NCI-H1092 treated with DMSO at 0.1 percent for 48 hours (cell line): ENCODE results near the gene SMC1B.
"Not testable (repeated sequence)": the region's sequence is repeated elsewhere in the genome, so short reads cannot be mapped to it uniquely, and the experiment has no call there.

Experiments used
- DNase-seq: peaks from one replicate; lab custom pipeline; 2025; lab: John Stamatoyannopoulos, UW

Gene SMC1B

DNA sequence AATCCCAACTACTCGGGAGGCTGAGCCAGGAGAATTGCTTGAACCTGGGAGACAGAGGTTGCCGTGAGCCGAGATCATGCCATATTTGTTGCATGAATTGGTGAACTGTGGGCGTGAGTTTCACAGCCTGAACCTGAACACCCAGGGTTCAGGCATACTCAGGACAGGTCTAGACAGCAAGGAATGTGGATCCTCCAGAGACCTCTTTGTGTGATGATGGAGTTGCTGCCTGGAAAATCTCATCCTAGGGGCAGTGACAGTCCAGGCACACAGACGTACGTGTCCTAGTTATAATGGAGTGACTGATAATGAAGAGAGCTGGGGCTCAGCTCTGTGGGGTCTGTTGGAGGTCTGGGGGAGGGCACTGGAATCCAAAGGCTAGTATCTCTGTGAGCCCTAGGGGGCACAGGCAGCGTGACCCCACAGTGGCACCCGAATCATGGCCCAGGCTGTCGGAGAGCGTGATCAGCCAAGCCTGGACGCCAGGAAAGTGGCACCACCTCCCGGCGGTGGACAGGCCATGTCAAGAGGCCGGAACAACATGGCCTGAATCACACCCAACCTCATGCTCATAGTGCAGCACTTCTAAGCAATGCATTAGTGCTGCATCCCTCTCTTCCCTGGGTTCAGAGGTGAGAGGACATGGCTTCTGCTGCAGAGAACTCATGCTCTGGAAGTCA lies 31.8 kb upstream of the SMC1B start:
- DNase-seq, result no peak

DNA sequence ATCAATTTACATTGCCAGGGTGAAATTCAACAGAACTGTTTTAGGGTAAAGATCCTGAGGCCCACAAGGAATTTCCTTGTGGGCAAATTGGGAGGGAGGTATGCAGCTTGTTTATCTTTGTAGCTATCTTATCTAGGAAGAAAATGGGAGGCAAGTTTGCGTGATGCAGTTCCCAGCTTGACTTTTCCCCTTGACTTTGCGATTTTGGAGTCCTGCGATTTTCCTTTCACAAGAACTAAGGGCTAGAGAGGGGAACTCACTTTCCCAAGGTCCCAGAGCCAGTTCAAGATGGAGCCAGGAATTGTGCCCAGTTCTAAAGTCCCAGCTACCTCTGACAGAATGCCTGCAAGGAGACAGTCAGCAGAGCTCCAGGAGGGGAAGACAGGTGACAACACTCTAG lies 30.8 kb upstream of the SMC1B start:
- no peak for DNase-seq

DNA sequence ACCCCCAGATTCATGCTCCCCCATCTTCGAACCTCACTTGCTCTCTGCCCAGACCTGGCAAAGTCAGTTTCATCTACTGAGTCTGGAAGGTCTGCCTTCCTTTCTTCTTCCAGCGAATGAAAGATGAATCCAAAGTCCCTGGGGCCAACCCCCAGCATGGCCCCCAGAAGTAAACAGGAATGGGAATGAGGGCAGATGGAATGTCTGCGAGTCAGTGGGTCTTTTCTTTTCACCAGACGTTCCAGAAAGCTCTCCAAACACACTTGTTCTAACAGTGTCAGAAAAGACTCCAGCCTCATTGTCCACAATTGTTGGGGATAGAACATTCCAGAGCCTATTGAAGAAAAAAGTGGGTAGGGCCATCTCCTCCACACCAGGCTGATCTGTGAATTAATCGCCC lies 28.7 kb upstream of the SMC1B start:
- DNase-seq, result no peak

DNA sequence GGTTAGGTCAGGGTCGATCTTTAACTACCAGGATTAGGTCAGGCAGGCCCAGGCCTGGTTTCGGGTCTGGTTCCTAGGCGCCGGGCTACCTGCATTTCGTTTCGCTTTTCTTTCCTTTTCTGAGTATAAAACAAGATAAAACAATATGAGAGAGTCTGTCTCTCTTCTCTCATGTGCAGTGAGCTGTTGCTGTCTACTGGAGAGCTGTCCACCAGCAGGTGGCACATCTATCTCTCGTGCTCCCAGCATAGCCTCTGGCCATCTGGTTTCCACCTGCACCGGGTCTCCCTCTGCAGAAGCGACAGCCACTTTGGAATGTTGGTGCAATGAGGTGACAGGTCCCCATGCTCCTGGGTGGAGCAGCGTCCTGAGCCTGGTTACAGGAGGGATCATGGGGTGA lies 27.7 kb upstream of the SMC1B start:
- DNase-seq, result peak; percentile 7

DNA sequence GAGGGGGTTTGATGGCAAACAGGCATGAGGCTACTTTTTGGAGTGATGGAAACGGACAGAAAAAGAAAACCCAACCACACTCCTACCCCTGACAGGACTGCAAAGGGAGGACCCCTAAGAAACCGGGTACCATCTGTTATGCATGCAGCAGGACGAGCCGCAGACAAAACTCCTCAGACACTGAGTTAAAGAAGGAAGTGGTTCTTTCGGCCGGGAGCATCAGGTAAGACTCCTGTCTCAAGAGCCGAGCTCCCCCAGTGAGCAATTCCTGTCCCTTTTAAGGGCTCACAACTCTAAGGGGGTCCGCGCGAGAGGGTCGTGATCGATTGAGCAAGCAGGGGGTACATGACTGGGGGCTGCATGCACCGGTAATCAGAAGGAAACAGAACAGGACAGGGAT lies 27.3 kb upstream of the SMC1B start:
- not testable (repeated sequence) for DNase-seq

DNA sequence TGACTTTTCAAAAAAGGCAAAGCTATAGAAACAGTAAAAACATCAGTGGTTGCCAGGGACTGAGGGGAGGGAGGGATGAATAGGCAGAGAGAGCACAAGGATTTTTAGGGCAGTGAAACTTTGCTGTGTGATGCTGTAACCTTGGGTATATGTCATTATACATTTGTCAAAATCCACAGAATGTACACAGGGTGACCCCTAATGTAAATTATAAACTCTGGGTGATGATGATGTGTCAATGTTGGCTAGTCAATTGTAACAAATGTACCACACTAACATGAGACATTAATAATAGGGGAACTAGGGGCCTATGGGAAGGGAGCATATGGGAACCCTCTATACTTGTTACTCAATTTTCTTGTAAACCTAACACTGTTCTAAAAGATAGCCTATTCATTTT lies 24.9 kb upstream of the SMC1B start:
- DNase-seq, result no peak

DNA sequence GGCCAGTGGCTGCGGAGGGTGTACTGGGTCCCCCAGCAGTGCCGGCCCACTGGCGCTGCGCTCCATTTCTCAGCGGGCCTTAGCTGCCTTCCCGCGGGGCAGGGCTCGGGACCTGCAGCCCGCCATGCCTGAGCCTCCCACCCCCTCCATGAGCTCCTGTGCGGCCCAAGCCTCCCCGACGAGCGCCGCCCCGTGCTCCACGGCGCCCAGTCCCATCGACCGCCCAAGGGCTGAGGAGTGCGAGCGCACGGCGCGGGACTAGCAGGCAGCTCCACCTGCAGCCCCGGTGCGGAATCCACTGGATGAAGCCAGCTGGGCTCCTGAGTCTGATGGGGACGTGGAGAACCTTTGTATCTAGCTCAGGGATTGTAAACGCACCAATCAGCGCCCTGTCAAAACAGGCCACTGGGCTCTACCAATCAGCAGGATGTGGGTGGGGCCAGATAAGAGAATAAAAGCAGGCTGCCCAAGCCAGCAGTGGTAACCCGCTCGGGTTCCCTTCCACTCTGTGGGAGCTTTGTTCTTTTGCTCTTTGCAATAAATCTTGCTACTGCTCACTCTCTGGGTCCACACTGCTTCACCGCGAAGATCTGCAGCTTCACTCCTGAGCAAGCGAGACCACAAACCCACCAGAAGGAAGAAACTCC lies 23.6 kb upstream of the SMC1B start:
- DNase-seq, result not testable (repeated sequence)

DNA sequence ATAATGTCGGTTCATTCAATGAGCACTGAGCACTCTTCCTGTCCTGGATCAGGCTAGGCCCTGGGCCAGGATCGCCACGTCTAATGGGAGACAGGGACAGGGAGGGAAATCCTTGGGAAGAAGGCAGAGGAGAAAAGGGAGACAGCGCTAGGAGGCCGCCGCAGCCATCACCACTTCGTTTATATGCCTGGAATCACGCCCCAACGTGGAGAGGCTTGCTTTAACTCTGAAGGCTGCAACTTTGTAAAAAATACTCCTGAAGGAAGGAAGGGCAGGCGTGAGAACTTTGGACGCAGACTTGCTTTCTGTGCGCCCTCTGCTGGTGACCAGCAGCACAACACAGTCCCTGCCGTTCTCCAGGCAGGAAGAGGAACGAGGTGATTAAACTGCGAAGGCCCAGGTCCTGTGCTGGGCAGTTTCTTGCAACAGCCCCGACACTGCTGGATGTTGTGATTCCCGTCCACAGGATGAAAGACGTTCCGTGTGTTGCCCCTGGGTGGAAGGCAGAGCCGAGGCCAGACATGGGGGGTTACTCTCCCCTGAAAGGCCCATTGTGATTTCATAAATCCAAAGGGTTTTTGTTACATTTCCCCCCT lies 22.2 kb upstream of the SMC1B start:
- peak; percentile 10 for DNase-seq

DNA sequence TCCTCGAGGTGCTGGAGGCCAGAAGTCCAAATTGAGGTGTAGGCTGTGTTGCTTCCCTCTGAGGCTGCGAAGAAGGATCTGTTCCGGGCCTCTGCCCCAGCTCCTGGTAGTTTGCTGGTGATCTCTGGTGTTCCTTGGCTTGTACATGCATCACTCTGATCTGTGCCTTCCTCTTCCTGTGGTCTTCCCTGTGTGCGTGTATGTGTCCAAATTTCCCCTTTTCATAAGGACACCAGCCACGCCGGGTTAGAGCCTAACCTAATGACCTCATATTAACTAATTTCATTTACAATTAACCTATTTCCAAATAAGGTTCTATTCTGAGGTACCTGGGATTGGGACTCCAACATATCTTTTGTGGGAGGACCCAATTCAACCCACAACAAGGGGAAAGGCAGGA lies 21.6 kb upstream of the SMC1B start:
- no peak for DNase-seq

DNA sequence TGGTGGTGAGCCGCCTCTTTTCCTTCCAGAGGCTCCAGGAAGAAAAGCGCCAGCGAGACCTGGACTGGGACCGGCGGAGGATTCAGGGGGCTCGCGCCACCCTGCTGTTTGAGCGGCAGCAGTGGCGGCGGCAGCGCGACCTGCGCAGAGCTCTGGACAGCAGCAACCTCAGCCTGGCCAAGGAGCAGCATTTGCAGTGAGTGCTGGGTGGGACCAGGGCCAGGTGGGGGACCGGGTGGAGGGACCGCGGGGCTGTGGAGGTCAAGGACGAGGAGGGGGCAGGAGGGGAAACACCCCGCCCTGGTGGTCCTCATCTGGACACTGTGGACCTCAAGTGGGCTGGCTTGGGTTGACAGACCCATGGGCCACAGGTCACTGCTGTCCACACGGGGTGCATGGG lies 17.5 kb upstream of the SMC1B start:
- no peak for DNase-seq

DNA sequence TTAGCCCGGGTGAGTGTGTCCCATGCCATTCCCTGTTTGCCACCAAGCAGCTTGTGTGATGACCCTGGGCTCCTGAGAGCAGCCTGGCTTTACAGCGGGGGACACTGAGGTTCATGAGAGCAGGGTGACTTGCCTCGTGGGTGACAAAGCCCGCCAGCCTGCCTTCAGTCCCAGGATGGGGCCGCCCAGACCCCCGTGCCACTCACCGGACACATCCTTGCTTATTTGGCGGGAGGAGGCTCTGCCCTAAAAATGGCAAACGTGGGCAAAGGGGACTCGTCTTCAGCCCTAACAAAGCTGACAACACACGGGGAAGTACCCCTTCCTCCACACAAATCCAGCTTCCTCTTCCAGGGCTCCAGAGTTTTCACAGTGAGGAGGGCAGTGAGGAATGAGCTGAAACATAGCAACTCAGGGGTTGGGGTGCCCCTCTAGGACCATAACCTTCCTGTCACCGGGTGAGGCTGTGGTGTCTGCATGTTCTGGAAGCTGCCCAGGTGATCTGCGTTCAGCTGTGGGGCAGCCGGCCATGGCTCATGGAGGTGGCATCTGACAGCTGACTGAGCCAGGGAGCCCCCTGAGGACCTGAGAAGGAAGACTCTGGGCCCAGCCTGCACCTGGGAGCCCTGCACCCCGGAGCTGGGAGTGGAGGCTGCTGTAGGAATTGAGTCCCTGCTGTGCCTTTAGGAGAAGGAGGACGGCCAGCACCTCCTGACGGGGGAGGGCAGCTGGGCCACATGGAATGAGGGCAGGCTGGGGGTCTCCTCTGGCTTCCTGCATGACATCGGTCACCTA lies 16.8 kb upstream of the SMC1B start:
- no peak for DNase-seq

DNA sequence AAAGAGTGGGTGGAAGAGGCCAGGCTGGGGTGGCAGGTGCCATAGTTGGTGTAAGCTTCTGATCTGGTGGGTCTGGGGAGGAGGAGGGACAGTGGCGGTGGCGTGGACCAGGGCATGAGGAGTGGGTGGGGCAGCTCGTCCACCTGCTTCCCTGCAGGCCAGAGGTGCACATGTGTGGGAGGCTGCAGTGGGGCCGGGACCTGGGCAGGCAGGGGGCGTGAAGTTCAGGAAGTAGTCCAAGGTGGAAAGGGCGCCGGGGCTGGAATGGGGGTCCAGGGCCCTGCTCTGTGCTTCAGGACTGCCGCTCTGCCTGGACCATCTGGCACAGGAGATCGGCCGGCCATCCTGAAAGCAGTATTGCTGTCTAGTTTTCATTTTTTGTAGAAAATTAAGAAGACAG lies 16.0 kb upstream of the SMC1B start:
- no peak for DNase-seq

DNA sequence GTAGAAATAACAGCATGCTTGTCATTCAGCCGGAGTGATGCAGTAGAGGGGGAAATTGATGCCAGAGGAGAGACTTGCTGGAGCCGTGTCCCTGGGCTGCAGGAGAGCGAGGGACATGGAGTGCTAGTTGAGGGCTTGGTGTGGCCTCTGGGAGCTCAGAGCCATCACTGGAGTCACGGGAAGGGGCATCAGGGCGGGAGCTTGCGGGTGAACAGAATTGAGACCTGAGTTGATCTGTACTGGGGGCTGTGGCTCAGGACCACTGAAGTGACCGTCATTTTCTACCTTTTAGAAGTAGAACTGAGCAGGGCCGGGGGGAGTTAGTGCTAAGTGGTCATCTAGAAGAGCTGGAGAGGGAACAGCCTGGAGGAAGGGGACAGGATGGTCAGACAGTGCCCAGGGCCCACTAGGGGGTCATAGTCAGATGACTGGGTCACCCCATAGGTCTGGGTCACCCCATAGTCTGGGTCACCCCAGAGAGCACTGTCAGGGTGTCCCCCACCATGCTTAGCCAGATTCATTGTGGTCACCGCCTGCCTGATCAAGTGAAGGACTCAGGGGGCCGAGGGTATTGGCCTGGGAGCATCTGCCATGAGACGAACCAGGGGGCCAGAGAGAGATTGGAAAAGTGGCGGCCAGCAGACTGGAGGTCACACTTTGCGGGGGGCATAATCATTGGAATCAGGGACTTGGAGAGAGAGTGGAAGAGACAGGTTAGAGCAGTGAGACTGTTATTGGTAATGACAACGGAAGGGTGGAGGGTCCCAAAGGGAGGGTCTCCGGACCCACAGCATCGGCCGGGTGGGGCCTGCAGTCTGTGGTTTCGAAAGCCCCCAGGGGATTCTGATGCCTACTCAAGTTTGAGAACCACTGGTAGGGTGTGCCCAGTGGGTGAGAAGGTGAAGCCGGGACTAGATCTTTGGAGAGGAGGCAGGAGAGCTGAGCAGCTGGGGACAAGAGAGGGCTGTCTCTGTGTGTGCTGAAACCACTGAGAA lies 15.3 kb upstream of the SMC1B start:
- DNase-seq, result no peak

DNA sequence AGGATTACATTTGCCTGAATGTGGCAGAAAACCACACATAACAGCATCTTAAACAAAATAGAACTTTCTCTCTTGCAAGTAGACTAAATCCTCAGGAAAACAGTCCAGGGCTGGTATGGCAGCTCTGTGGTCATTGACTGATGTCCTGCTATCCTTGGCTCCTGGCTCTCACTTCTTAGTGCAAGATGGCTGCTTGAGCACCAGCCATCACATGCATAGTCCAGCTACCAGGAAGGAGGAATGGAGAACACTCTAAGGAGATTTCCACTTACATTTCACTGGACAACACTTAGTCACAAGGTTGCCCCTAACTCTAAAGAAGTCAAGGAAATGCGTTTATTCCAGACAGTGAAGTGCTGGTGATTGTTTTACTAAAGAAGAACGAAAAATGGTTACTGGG lies 13.7 kb upstream of the SMC1B start:
- no peak for DNase-seq

DNA sequence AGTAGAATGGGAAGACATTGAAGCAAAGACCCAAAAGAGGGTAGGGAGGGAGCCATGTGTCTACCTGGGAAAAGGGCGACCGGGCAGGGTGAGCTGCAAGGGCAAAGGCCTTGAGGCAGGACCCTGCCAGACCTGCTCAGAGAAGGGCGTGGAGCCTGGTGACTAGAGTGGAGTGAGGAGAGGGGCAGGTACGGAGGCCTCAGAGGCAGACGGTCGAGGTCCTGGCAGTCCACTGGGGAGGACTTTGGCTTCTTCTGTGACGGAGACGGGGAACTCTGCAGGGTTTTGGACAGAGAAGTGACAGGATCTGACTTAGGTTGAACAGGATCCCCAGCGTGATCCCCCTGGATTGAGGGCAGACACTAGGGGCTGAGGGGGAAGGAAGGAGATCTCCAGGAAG lies 13.0 kb upstream of the SMC1B start:
- DNase-seq, result no peak

DNA sequence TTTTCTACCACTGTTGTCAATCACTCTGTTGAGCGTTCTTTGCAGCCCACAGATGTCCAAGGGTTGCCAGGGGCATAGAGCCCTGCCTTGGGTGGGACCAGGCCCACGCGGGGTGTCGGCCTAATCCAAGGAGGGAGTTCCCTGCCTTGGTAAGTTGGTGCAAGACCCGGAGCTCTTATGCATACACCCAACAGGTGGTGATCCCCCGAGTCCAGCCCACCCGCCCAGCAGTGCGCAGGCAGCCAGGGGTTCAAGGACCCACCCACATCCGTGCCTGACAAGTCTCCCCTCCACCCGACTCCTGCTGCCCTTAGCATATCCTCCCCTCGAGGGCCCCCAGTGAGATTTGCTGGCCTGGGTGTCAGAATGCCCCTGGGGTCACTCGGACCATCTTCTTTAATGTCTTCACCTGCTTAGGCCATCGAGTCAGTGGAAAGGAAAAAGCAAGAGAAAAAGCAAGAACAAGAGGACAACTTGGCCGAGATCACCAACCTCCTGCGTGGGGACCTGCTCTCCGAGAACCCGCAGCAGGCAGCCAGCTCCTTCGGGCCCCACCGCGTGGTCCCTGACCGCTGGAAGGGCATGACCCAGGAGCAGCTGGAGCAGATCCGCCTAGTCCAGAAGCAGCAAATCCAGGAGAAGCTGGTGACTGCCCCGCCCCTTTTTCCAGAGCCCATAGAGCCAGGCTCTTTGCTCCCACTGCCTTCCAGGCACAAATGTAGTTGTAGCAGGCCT lies 12.3 kb upstream of the SMC1B start:
- DNase-seq, result no peak

DNA sequence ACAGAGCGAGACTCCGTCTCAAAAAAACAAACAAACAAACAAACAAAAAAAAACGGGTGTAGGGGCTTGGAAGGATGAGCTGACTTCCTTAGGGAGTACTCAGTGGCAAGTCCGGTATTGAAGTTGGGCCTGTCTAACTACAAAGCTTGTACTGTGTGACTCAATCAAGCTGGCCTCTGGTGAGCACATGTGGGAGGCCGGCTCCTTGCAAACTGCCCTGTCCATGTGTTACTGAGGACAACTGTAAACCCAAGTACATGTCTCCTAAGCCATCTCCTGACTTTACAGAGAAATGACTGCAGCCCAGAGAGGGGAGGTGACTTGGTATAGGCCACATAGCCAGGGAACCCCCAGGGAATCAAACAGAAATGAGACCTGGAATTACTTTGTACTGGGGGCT lies 11.7 kb upstream of the SMC1B start:
- no peak for DNase-seq

DNA sequence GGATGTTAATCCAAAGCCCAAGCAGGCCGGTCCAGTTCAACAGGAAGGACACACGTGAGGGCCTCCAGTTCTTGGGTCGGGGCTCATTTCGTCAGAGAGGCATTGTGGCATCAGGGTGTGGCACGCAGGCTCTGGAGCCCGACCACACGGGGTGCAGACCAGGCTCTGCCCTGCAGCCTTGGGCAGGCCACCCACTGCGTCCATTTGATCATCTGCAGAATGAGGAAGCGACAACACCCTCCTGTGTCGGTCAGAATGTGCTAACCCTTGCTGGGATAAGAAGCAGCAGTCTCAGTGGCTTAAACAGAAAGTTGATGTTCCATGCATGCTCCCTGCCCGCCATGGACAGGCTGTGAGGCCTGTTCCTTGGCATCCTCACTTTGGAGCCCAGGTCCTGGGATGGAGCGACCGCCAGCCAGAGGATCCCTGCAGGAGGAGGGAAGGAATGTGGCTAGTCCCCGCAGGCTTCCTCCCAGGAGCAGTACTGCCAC lies 10.9 kb upstream of the SMC1B start:
- DNase-seq, result no peak

DNA sequence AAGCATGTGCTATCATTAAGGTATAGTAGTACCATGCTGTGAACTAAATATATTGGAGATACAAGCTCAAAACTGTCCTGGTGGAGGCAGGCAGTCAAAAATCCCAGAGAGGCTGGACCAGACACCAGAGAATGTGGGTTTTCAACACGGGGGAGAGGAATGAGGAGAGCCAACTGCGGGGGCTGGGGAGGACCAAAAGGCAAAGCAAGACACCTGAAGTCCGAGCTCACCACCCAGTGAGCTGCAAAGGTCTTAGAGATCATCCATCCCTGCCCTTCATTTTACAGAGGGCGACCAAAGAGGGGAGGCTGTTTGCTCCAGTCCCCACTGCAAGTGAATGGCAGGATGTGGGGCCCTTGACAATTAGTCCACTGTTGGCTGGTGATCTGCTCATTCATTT lies 10.1 kb upstream of the SMC1B start:
- DNase-seq, result no peak

DNA sequence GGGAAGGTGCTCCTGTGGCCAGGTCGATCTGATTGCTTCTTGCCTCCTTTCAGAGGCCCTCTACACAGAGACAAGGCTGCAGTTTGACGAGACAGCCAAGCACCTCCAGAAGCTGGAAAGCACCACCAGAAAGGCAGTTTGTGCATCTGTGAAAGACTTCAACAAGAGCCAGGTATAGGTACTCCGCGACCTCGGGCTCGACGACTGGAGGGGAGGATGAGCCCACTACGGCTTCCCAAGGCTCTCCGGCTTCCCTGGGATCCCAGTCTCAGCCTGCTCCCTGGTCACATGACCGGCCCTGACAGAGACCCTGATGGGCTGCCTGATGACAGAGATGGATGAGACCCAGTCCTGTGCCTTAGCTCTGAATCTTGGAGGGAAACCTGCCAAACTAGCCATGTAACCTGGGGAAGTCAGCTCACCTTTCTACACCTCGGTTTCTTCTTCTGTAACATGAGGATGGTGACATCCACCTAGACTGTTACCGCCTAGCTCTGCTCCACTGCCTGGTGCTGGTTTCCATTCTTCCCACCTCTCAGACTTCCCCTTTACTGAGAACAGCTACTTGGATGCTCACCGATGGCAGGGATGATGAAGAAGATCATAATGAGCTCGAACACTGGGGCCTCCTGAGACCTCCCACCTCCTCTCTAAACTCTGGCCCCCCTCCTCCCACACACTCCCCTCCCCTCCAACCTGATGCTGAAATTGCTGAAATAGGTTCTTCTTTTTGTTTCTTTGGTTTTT lies 9.0 kb upstream of the SMC1B start:
- DNase-seq, result no peak
